Fibroblast of lung (primary cell): ENCODE data around the gene ABHD13. TPM values are rescaled to one million over a fixed set of nuclear protein-coding genes. Genes with fewer than 3 reads are reported as not detected.
A peak's percentile ranks its signal among the peaks of the same experiment; 100 is the strongest.

ENCODE experiments used
- DNase-seq, 2 donors: peaks; one replicate each; pipeline versions ENCODE4 v3.0.0 to v3.0.0-alpha.2; 2010; ENCODE audit warnings: low read depth in 2 of 2
- H2AFZ ChIP-seq: 2 replicates; pipeline ENCODE4 v1.5.1; 2012; ENCODE audit warnings: low read length, control low read depth, inconsistent platforms
- H3K27ac ChIP-seq: 2 replicates; pipeline ENCODE4 v1.5.1; 2011; ENCODE audit warnings: low read length, control low read depth; ENCODE audit not compliant: insufficient read depth
- H3K27me3 ChIP-seq: 2 replicates; pipeline ENCODE4 v1.5.1; 2011; ENCODE audit warnings: mild to moderate bottlenecking, low read length; ENCODE audit not compliant: control insufficient read depth, insufficient read depth
- H3K36me3 ChIP-seq: 2 replicates; pipeline ENCODE4 v1.5.1; 2011; ENCODE audit warnings: low read length; ENCODE audit not compliant: control insufficient read depth, insufficient read depth
- H3K4me1 ChIP-seq: 2 replicates; pipeline ENCODE4 v1.5.1; 2011; ENCODE audit warnings: low read length; ENCODE audit not compliant: control insufficient read depth, insufficient read depth; ENCODE audit errors: extremely low read depth
- H3K4me2 ChIP-seq: 2 replicates; pipeline ENCODE4 v1.5.1; 2011; ENCODE audit warnings: low read length, control low read depth; ENCODE audit not compliant: insufficient read depth; ENCODE audit errors: extremely low read depth
- H3K4me3 ChIP-seq, 4 experiments: fragments of 200-600 bp in 1 of 4; sonication (generic) in 1 of 4; replicated peaks in 1 of 4; 2 replicates each; pipeline ENCODE4 v1.5.1; 2011 to 2016; ENCODE audit warnings: low read length in 4 of 4, low read depth in 3 of 4, mild to moderate bottlenecking in 3 of 4, control low read depth in 2 of 4, inconsistent platforms in 1 of 4, mixed read lengths in 1 of 4; ENCODE audit not compliant: insufficient read depth in 1 of 4; ENCODE audit errors: control extremely low read depth in 1 of 4
- H3K79me2 ChIP-seq: 2 replicates; pipeline ENCODE4 v1.5.1; 2012; ENCODE audit warnings: mild to moderate bottlenecking, low read length, inconsistent platforms; ENCODE audit not compliant: control insufficient read depth, insufficient read depth
- H3K9ac ChIP-seq: 2 replicates; pipeline ENCODE4 v1.5.1; 2011; ENCODE audit warnings: mild to moderate bottlenecking, low read length, control low read depth; ENCODE audit not compliant: insufficient read depth
- H3K9me3 ChIP-seq: 2 replicates; pipeline ENCODE4 v1.5.1; 2012; ENCODE audit warnings: low read depth, low read length; ENCODE audit not compliant: control insufficient read depth, insufficient read depth
- H4K20me1 ChIP-seq: 2 replicates; pipeline ENCODE4 v1.5.1; 2011; ENCODE audit warnings: low read length; ENCODE audit not compliant: control insufficient read depth, insufficient read depth; ENCODE audit errors: extremely low read depth
- CTCF ChIP-seq, 2 donors: IDR thresholded peaks in 1 of 2; conservative IDR thresholded peaks in 1 of 2; 1 replicate in 1 of 2; 2 replicates in 1 of 2; pipeline ENCODE4 v1.5.1; 2011 to 2012; ENCODE audit warnings: low read length in 2 of 2, control low read depth in 1 of 2, inconsistent platforms in 1 of 2, low read depth in 1 of 2, mild to moderate bottlenecking in 1 of 2
- EZH2 ChIP-seq: IDR thresholded peaks from 2 replicates; pipeline ENCODE4 v1.5.1; 2012; ENCODE audit warnings: low read length, control low read depth, mild to moderate bottlenecking; ENCODE audit errors: missing control alignments
- polyA plus RNA-seq, 2 donors: library from polyadenylated mRNA; depleted of rRNA in 1 of 2; stranded (reverse) in 1 of 2; unstranded in 1 of 2; fragments of >200 nt; gene quantifications; 2 replicates each; pipeline ENCODE4 v1.2.1, GENCODE V29; 2011 to 2012; ENCODE audit warnings: missing spikeins in 1 of 2
- total RNA-seq: library from RNA; depleted of rRNA; stranded (reverse); fragments of >200 nt; gene quantifications from 2 replicates; pipeline ENCODE4 v1.2.1, GENCODE V29; 2014

The ABHD13 gene
- total and polyA plus RNA-seq, 2 donors (not counting 1 experiment from before 2014, with no cell fraction given), result 7.1 to 9.7 TPM

DNA sequence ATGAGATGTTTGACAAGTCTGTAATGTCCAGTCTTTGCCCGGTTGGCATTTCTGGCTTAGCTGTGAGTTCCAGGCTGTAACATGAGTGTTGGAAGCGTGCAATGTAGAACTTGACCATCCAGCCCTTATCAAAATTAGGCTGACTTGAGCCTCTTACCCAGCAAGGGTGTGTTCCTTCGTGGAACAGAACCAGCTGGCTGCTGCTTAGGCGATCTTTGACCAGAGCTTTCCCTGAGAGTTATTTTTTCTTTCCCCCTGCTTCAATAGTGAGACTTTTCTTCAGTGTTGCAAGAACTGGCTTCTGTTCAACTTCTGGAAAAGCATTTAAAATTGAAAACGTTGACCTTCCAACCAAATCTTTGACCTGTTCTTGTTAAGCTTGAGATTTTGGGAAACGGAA lies 57.9 kb downstream of the ABHD13 start:
- no peak for TF ChIP-seq EZH2
- TF ChIP-seq CTCF (conservative IDR thresholded peaks at IDR 0.05 in 1 of 2, IDR thresholded peaks at IDR 0.05 in 1 of 2; ENCODE audit: low read depth in 1 of 2, low read length in 2 of 2), result no peak
- Histone ChIP-seq H3K4me3 (no peak overlapping the region), H4K20me1 (no peaks in the 10 kb centered on the region), H3K9ac (no peak overlapping the region), H3K36me3 (no peaks in the 10 kb centered on the region), H2AFZ (no peak overlapping the region), H3K79me2 (no peaks in the 10 kb centered on the region), H3K27ac (no peak overlapping the region), H3K4me2 (no peak overlapping the region), H3K4me1 (no peaks in the 10 kb centered on the region), H3K9me3 (no peaks in the 10 kb centered on the region), H3K27me3 (no peaks in the 10 kb centered on the region)
- DNase-seq, result peak in 1 of 2 donors; percentile 75

DNA sequence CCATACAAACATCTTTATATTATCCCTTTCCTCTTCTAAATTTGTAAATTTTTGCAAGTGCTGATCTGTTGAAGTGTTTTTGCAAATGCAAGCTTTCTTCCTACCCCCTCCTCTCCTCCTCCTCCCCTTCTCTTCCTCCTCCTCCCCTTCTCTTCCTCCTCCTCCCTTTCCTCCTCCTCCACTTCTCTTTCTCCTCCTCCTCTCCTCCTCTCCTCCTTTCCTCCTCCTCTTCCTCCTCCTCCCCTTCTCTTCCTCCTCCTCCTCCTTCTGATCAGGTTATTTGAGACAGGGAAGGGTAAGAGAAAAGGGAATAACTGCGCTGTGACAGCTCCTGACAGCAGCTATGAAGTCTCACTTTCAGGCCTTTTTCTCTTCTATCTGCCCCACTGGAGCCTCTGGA lies 60.3 kb downstream of the ABHD13 start:
- H2AFZ ChIP-seq, result no peak overlapping the region
- no peaks in the 10 kb centered on the region for H3K9me3 ChIP-seq
- no peak overlapping the region for H3K27ac ChIP-seq
- H3K27me3 ChIP-seq, result no peaks in the 10 kb centered on the region
- H3K4me3 ChIP-seq, result no peak overlapping the region
- TF ChIP-seq CTCF (conservative IDR thresholded peaks at IDR 0.05 in 1 of 2, IDR thresholded peaks at IDR 0.05 in 1 of 2; ENCODE audit: low read depth in 1 of 2, low read length in 2 of 2) (no peak), EZH2 (no peak)
- no peaks in the 10 kb centered on the region for H3K79me2 ChIP-seq
- H3K36me3 ChIP-seq, result no peaks in the 10 kb centered on the region
- no peaks in the 10 kb centered on the region for H3K4me1 ChIP-seq
- no peaks in the 10 kb centered on the region for H4K20me1 ChIP-seq
- no peak for DNase-seq
- no peak overlapping the region for H3K4me2 ChIP-seq
- no peak overlapping the region for H3K9ac ChIP-seq

GRCh38 chr13:108281901-108282300 lies 63.7 kb downstream of the ABHD13 start:
- no peak overlapping the region for H3K27ac ChIP-seq
- no peaks in the 10 kb centered on the region for H4K20me1 ChIP-seq
- H3K4me2 ChIP-seq, result no peak overlapping the region
- H3K27me3 ChIP-seq, result no peaks in the 10 kb centered on the region
- no peaks in the 10 kb centered on the region for H3K79me2 ChIP-seq
- H3K9ac ChIP-seq, result no peak overlapping the region
- no peak overlapping the region for H3K4me3 ChIP-seq
- no peaks in the 10 kb centered on the region for H3K4me1 ChIP-seq
- H3K9me3 ChIP-seq, result no peaks in the 10 kb centered on the region
- H2AFZ ChIP-seq, result no peak overlapping the region
- no peak for TF ChIP-seq CTCF (conservative IDR thresholded peaks at IDR 0.05 in 1 of 2, IDR thresholded peaks at IDR 0.05 in 1 of 2; ENCODE audit: low read depth in 1 of 2, low read length in 2 of 2)
- no peaks in the 10 kb centered on the region for H3K36me3 ChIP-seq
- no peak for DNase-seq
